ENCODE results near the gene ESCO1. TPM values are rescaled to one million over a fixed set of nuclear protein-coding genes. Genes with fewer than 3 reads are reported as not detected.
A peak's percentile ranks its signal among the peaks of the same experiment; 100 is the strongest.

ESCO1 gene
- total and polyA plus RNA-seq, 2 experiments from 2014 or later = 50.4 to 56.8 TPM

GRCh38 chr18:21489919-21490495, 110.5 kb downstream of the ESCO1 start (continued):
- no peak for TF ChIP-seq ZNF114 (CRISPR knock-in tag; IDR thresholded peaks at IDR 0.05)
- TF ChIP-seq STAT1 (IDR thresholded peaks at IDR 0.05; ENCODE audit: unreplicated experiment) = no peak

GRCh38 chr18:21489119-21489750, 111.3 kb downstream of the ESCO1 start:
- Histone ChIP-seq H3K79me2 (replicated peaks; ENCODE audit: insufficient read depth) (no peaks in the 10 kb centered on the region), H3F3A (replicated peaks; ENCODE audit: low read depth) (no peaks in the 10 kb centered on the region), H4K20me1 (replicated peaks; ENCODE audit: insufficient read depth) (no peaks in the 10 kb centered on the region), H3K4me3 (no peak overlapping the region), H3K9me2 (ENCODE audit: insufficient read depth) (no peaks in the 10 kb centered on the region), H3K4me2 (no peak overlapping the region), H3K27ac (ENCODE audit: low read depth) (no peak overlapping the region), H3K4me1 (ENCODE audit: insufficient read depth) (peaks cover 10% of the 10 kb centered on the region), H2AFZ (no peak overlapping the region), H3K27me3 (ENCODE audit: insufficient read depth) (no peaks in the 10 kb centered on the region), H3K36me3 (ENCODE audit: insufficient read depth) (no peaks in the 10 kb centered on the region)
- Mint-ChIP-seq H3K4me3 (no peak overlapping the region), H3K4me1 (peaks cover 10% of the 10 kb centered on the region), H3K9me3 (no peaks in the 10 kb centered on the region), H3K27ac (no peak overlapping the region), H3K27me3 (ENCODE audit: insufficient read depth, low read depth, poor library complexity) (peaks cover 8% of the 10 kb centered on the region), H3K36me3 (ENCODE audit: low read depth) (no peaks in the 10 kb centered on the region)
- DNase-seq (ENCODE audit: low spot score) (peak; percentile 90), ATAC-seq (peak; percentile 93)
- TF ChIP-seq ZNF114 (CRISPR knock-in tag; IDR thresholded peaks at IDR 0.05) (no peak), CTCF (conservative IDR thresholded peaks at IDR 0.05; ENCODE audit: low read depth in 2 of 2) (peak; percentile 89 to 94)

- H3K9me3 Mint-ChIP-seq = no peaks in the 10 kb centered on the region
- Histone ChIP-seq H3F3A (replicated peaks; ENCODE audit: low read depth) (no peaks in the 10 kb centered on the region), H3K27ac (ENCODE audit: low read depth) (no peak overlapping the region), H4K20me1 (replicated peaks; ENCODE audit: insufficient read depth) (no peaks in the 10 kb centered on the region), H3K9me2 (ENCODE audit: insufficient read depth) (no peaks in the 10 kb centered on the region), H3K79me2 (replicated peaks; ENCODE audit: insufficient read depth) (no peaks in the 10 kb centered on the region), H3K4me2 (no peak overlapping the region), H3K36me3 (ENCODE audit: insufficient read depth) (no peaks in the 10 kb centered on the region), H3K4me1 (ENCODE audit: insufficient read depth) (peaks cover 10% of the 10 kb centered on the region), H2AFZ (no peak overlapping the region), H3K4me3 (no peak overlapping the region), H3K27me3 (ENCODE audit: insufficient read depth) (no peaks in the 10 kb centered on the region)
- peaks cover 4% of the 10 kb centered on the region for H3K27me3 Mint-ChIP-seq (ENCODE audit: insufficient read depth, low read depth, poor library complexity)
- H3K4me1 Mint-ChIP-seq = peaks cover 10% of the 10 kb centered on the region
- ATAC-seq = no peak
- no peak overlapping the region for H3K27ac Mint-ChIP-seq
- DNase-seq (ENCODE audit: low spot score) = no peak
- H3K4me3 Mint-ChIP-seq = no peak overlapping the region
- no peaks in the 10 kb centered on the region for H3K36me3 Mint-ChIP-seq (ENCODE audit: low read depth)
- no peak for TF ChIP-seq ETS1 (IDR thresholded peaks at IDR 0.05)
- no peak for TF ChIP-seq JUNB (IDR thresholded peaks at IDR 0.05; ENCODE audit: unreplicated experiment)
- TF ChIP-seq NANOG (IDR thresholded peaks at IDR 0.05; ENCODE audit: borderline replicate concordance) = no peak
- TF ChIP-seq ZNF114 (CRISPR knock-in tag; IDR thresholded peaks at IDR 0.05) = no peak
- TF ChIP-seq EZH2 (IDR thresholded peaks at IDR 0.05; ENCODE audit: low read depth, unreplicated experiment) = no peak
- TF ChIP-seq POLR2AphosphoS5 (IDR thresholded peaks at IDR 0.05; ENCODE audit: low read depth) = no peak
- no peak for TF ChIP-seq STAT1 (IDR thresholded peaks at IDR 0.05; ENCODE audit: unreplicated experiment)
- no peak for TF ChIP-seq CREB1 (CRISPR knock-in tag; IDR thresholded peaks at IDR 0.05; ENCODE audit: low read depth)
- TF ChIP-seq CTCF (conservative IDR thresholded peaks at IDR 0.05; ENCODE audit: low read depth in 2 of 2) = no peak
Measured at GRCh38 chr18:21486905-21487437, 113.5 kb downstream of the ESCO1 start.

Measured in GM23338 (cell line).